SK-N-SH treated with all-trans-retinoic acid at 6 μM for 48 hours (cell line): ENCODE data around the gene KIRREL3.

Source experiments
- ATAC-seq: fragments of 200-7000 bp; cut with Tn5 transposase; 3 replicates; pipeline ENCODE4 v1.9.1; 2020; ENCODE audit warnings: mild to moderate bottlenecking, moderate library complexity
- BACH2 ChIP-seq: fragments of 250-450 bp; sonication (Bioruptor Pico); IDR thresholded peaks from 2 replicates; pipeline ENCODE4 v1.9.0; 2021; ENCODE audit warnings: mild to moderate bottlenecking, borderline replicate concordance
- CREB5 ChIP-seq: fragments of 250-450 bp; sonication (Bioruptor Pico); IDR thresholded peaks from 2 replicates; pipeline ENCODE4 v1.5.1; 2020; ENCODE audit warnings: low read depth, mild to moderate bottlenecking, moderate library complexity
- CSDC2 ChIP-seq: fragments of 250-450 bp; sonication (Bioruptor Pico); IDR thresholded peaks from 2 replicates; pipeline ENCODE4 v1.5.0; 2020; ENCODE audit warnings: mild to moderate bottlenecking, moderate library complexity
- CSRNP3 ChIP-seq: fragments of 250-450 bp; sonication (Bioruptor Pico); IDR thresholded peaks from 2 replicates; pipeline ENCODE4 v1.5.1; 2021; ENCODE audit warnings: mild to moderate bottlenecking, moderate library complexity
- ESRRG ChIP-seq: fragments of 250-450 bp; sonication (Bioruptor Pico); IDR thresholded peaks from 2 replicates; pipeline ENCODE4 v1.6.1; 2021; ENCODE audit warnings: mild to moderate bottlenecking
- GLIS3 ChIP-seq: fragments of 250-450 bp; sonication (Bioruptor Pico); IDR thresholded peaks from 2 replicates; pipeline ENCODE4 v1.5.0; 2020; ENCODE audit warnings: mild to moderate bottlenecking, moderate library complexity
- ISL1 ChIP-seq: fragments of 250-450 bp; sonication (Bioruptor Pico); IDR thresholded peaks from 2 replicates; pipeline ENCODE4 v2.1.2; 2022; ENCODE audit warnings: mild to moderate bottlenecking, moderate library complexity
- OSR1 ChIP-seq: fragments of 250-450 bp; sonication (Bioruptor Pico); IDR thresholded peaks from 2 replicates; pipeline ENCODE4 v1.8.0; 2022; ENCODE audit warnings: moderate library complexity, mild to moderate bottlenecking, inconsistent platforms
- PATZ1 ChIP-seq: fragments of 250-450 bp; sonication (Bioruptor Pico); IDR thresholded peaks from 2 replicates; pipeline ENCODE4 v1.8.0; 2020; ENCODE audit warnings: mild to moderate bottlenecking, moderate library complexity, borderline replicate concordance
- POU6F1 ChIP-seq: fragments of 250-450 bp; sonication (Bioruptor Pico); IDR thresholded peaks from 2 replicates; pipeline ENCODE4 v1.8.0; 2021; ENCODE audit warnings: low read depth, mild to moderate bottlenecking, moderate library complexity, borderline replicate concordance
- PPARA ChIP-seq: fragments of 250-450 bp; sonication (Bioruptor Pico); IDR thresholded peaks from 2 replicates; pipeline ENCODE4 v1.5.0; 2020; ENCODE audit warnings: mild to moderate bottlenecking, borderline replicate concordance
- RARB ChIP-seq: fragments of 250-450 bp; sonication (Bioruptor Pico); IDR thresholded peaks from 2 replicates; pipeline ENCODE4 v1.8.0; 2021; ENCODE audit warnings: mild to moderate bottlenecking, moderate library complexity
- SNAI2 ChIP-seq: fragments of 250-450 bp; sonication (Bioruptor Pico); IDR thresholded peaks from 2 replicates; pipeline ENCODE4 v1.5.0; 2020; ENCODE audit warnings: mild to moderate bottlenecking, moderate library complexity
- TOX ChIP-seq: fragments of 250-450 bp; sonication (Bioruptor Pico); IDR thresholded peaks from 2 replicates; pipeline ENCODE4 v1.8.0; 2021; ENCODE audit warnings: mild to moderate bottlenecking, moderate library complexity, borderline replicate concordance
- TSHZ2 ChIP-seq: fragments of 250-450 bp; sonication (Bioruptor Pico); IDR thresholded peaks from 2 replicates; pipeline ENCODE4 v1.5.0; 2020; ENCODE audit warnings: mild to moderate bottlenecking, moderate library complexity
- ZC3H10 ChIP-seq: fragments of 250-450 bp; sonication (Bioruptor Pico); IDR thresholded peaks from 2 replicates; pipeline ENCODE4 v1.5.1; 2021; ENCODE audit warnings: mild to moderate bottlenecking, moderate library complexity
- ZFP3 ChIP-seq: fragments of 250-450 bp; sonication (Bioruptor Pico); IDR thresholded peaks from 2 replicates; pipeline ENCODE4 v1.5.0; 2020; ENCODE audit warnings: mild to moderate bottlenecking, moderate library complexity
- ZNF565 ChIP-seq: fragments of 450-650 bp; formaldehyde crosslinking; conservative IDR thresholded peaks from 2 replicates; pipeline ENCODE4 v1.5.0; 2020; ENCODE audit warnings: low read depth, mild to moderate bottlenecking, moderate library complexity
- ZNF70 ChIP-seq: fragments of 450-650 bp; formaldehyde crosslinking; IDR thresholded peaks from 2 replicates; pipeline ENCODE4 v1.5.0; 2020; ENCODE audit warnings: mild to moderate bottlenecking, moderate library complexity

Gene KIRREL3

GRCh38 chr11:126460417-126461095, 540.0 kb downstream of the KIRREL3 start (continued):
- TF ChIP-seq PATZ1 (CRISPR knock-in tag): no peak

GRCh38 chr11:126459691-126460281, 540.8 kb downstream of the KIRREL3 start:
- TF ChIP-seq TSHZ2 (CRISPR knock-in tag) (no peak), GLIS3 (CRISPR knock-in tag) (no peak), ZFP3 (no peak), CSRNP3 (no peak), ZC3H10 (CRISPR knock-in tag) (no peak), OSR1 (CRISPR knock-in tag) (no peak), ESRRG (CRISPR knock-in tag) (no peak), PPARA (no peak), CREB5 (CRISPR knock-in tag) (no peak), ISL1 (no peak), RARB (CRISPR knock-in tag) (no peak), TOX (CRISPR knock-in tag) (no peak)
- no peak for ATAC-seq

- no peak for ATAC-seq
- TF ChIP-seq POU6F1 (CRISPR knock-in tag) (no peak), CSDC2 (CRISPR knock-in tag) (no peak), OSR1 (CRISPR knock-in tag) (no peak), TOX (CRISPR knock-in tag) (no peak), ZNF565 (CRISPR knock-in tag) (no peak), BACH2 (CRISPR knock-in tag) (no peak), ISL1 (no peak), SNAI2 (no peak), RARB (CRISPR knock-in tag) (no peak), ZNF70 (CRISPR knock-in tag) (no peak), ZC3H10 (CRISPR knock-in tag) (no peak)
Observed at GRCh38 chr11:126457817-126458216, 542.8 kb downstream of the KIRREL3 start.
